NCI-H510A (cell line): ENCODE data around the gene ADAMTS2.

Source experiments
- DNase-seq: peaks from one replicate; lab custom pipeline; 2025; lab: John Stamatoyannopoulos, UW

The ADAMTS2 gene

GRCh38 chr5:179371681-179372680 is 26.7 kb upstream of the ADAMTS2 start:
- DNase-seq: no peak

- DNase-seq: no peak
Observed at GRCh38 chr5:179371121-179371510, 25.9 kb upstream of the ADAMTS2 start.

- no peak for DNase-seq
Observed at GRCh38 chr5:179370490-179371120, 25.3 kb upstream of the ADAMTS2 start.

- DNase-seq: no peak
Observed at GRCh38 chr5:179369530-179369884, 24.2 kb upstream of the ADAMTS2 start.

- DNase-seq: no peak
Observed at GRCh38 chr5:179368806-179369529, 23.7 kb upstream of the ADAMTS2 start.

GRCh38 chr5:179368126-179368805 is 23.0 kb upstream of the ADAMTS2 start:
- DNase-seq: no peak

- no peak for DNase-seq
Observed at GRCh38 chr5:179367491-179367890, 22.2 kb upstream of the ADAMTS2 start.

GRCh38 chr5:179362355-179362754 is 17.1 kb upstream of the ADAMTS2 start:
- no peak for DNase-seq

- no peak for DNase-seq
Observed at GRCh38 chr5:179361037-179361603, 15.9 kb upstream of the ADAMTS2 start.

- DNase-seq: no peak
Observed at GRCh38 chr5:179357031-179357430, 11.8 kb upstream of the ADAMTS2 start.

- DNase-seq: no peak
Observed at GRCh38 chr5:179355976-179356974, 11.0 kb upstream of the ADAMTS2 start.

- no peak for DNase-seq
Observed at GRCh38 chr5:179354305-179354882, 9.1 kb upstream of the ADAMTS2 start.

- DNase-seq: no peak
Observed at GRCh38 chr5:179348843-179349242, 3.6 kb upstream of the ADAMTS2 start.

GRCh38 chr5:179348011-179348530 is 2.8 kb upstream of the ADAMTS2 start:
- no peak for DNase-seq

GRCh38 chr5:179347581-179347980 is 2.3 kb upstream of the ADAMTS2 start:
- no peak for DNase-seq

GRCh38 chr5:179346875-179347274 is 1.6 kb upstream of the ADAMTS2 start:
- no peak for DNase-seq

GRCh38 chr5:179346401-179346800 is 1.1 kb upstream of the ADAMTS2 start:
- no peak for DNase-seq

GRCh38 chr5:179345183-179345432 is 153 bp downstream of the ADAMTS2 start:
- no peak for DNase-seq

GRCh38 chr5:179344431-179345182 is 654 bp downstream of the ADAMTS2 start:
- DNase-seq: no peak
